Measurements from ENCODE around the gene TRPV5.

- TF ChIP-seq EZH2 (IDR thresholded peaks at IDR 0.05; ENCODE audit: insufficient read depth, poor library complexity, severe bottlenecking) (no peak), EZH2phosphoT487 (IDR thresholded peaks at IDR 0.05; ENCODE audit: insufficient read depth, low read depth) (no peak)
These were observed 18.2 kb downstream of the TRPV5 start for GRCh38 chr7:142915315-142915714.
